Activated CD4-positive, alpha-beta T cell treated with anti-CD3 and anti-CD28 coated beads, Interleukin-2, amount 50 U/mL, for 1 hour (primary cell): Measurements from ENCODE around the gene TAAR9.
"Not testable (repeated sequence)": the region's sequence is repeated elsewhere in the genome, so short reads cannot be mapped to it uniquely, and the experiment has no call there.

ENCODE experiments used
- DNase-seq: peaks from one replicate; pipeline ENCODE4 v3.0.0-alpha.2; 2020

TAAR9 gene

DNA sequence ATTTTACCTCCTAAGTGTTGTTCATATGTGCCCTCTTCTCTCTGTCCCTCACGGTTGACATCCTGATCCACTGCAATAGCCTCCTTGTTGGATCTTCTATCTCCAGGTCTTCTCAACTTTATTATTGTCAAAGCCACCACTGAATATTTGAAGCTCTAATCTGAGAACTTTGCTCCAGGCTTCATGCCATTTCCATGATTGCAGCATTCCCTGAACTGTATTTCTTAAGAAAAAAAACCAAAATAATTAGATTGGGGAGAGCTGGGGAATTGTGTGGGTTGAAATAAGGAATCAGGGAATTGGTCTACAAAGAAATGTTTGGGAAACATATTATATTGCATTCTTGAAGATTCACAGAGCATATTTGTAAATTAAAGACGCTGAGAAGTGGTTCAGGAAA is 22.7 kb upstream of the TAAR9 start:
- DNase-seq, result no peak

DNA sequence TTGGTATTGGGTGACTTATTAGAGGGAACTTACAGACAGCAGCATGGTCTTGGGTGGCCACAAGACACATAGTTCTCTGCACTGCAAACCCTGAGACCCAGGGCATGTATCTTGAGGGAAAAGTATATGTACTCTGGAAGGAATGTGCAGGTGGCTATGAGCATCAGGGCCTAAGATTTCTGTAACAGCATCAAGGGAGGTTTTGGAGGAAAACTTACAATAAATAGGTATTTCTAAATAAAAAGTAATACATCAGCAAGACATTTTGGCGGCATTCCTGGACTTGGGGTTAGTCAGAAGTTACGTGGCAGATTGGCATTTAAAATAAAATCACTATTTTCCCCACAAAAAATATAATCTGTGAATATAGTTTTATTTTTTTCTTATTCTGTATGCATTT is 17.1 kb upstream of the TAAR9 start:
- DNase-seq, result no peak

DNA sequence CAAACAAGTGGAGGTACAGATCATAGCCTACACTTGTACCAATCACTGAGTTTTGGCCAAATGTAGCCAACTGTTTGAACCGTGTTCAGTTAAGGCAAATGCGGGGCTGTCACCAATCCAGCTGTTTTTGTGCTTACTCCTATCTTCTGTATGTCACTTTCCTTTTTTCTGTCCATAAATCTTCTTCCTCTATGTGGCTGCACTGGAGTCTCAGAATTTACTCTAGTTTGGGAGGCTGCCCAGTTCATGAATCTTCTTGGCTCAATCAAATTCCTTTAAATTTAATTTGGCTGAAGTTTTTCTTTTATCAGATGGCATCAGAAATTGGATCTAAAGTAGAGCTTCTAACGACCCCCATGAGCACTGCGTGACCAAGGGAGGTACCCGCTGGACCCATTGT is 13.4 kb upstream of the TAAR9 start:
- no peak for DNase-seq

DNA sequence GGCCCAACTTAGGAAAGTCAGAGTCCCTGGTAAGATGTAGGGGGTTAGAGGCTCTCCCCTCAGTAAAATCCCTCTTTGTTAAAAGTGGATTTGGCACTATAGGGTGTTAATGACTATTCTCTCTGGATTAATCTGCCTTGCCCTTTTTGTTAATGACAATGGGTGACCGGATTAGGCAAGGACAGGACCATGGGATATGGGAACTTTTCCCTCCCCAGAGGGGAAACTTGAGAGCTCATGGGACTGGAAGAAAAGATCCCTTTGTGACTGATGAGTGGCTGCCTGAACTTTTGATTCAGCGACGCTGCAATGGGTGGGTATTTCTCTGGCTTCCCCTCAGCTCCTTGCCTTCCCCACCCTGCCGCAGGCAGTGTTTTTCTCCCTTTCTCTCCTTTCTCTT is 12.2 kb upstream of the TAAR9 start:
- DNase-seq, result no peak

DNA sequence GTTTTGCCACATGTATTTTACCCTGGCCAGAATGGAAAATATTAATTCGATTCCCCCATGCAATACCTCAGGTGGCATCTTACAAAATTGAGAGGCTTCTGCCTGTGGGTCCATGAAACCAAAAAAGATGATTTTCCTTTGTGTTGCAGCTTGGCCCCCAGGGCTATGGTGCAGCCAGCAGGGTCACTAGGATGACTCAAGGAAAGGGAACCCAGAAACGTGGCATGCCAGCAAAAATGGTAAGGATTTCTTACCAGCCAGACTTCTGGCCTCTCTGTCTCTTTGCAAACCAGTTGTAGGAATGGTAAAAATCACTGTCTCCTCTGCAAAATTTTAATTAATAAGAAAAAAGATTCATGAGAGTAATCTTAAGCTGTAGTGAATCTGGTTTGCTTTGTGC is 11.6 kb upstream of the TAAR9 start:
- DNase-seq, result no peak

DNA sequence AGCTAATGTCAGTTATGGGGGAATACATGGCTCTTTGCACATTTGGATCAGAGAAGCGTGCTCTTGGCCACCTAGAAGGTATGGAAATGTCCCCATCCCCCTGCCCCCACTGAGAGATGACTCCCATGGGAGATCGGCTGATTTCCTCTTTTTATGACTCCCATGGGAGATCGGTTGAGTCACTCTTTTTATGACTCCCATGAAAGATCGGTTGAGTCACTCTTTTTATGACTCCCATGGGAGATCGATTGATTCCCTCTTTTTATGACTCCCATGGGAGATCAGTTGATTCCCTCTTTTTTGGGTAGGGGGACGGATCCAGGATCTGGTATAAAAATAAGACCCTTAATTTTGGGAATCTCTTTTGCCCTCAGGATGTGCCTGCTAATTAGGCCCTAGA is 10.3 kb upstream of the TAAR9 start:
- no peak for DNase-seq

DNA sequence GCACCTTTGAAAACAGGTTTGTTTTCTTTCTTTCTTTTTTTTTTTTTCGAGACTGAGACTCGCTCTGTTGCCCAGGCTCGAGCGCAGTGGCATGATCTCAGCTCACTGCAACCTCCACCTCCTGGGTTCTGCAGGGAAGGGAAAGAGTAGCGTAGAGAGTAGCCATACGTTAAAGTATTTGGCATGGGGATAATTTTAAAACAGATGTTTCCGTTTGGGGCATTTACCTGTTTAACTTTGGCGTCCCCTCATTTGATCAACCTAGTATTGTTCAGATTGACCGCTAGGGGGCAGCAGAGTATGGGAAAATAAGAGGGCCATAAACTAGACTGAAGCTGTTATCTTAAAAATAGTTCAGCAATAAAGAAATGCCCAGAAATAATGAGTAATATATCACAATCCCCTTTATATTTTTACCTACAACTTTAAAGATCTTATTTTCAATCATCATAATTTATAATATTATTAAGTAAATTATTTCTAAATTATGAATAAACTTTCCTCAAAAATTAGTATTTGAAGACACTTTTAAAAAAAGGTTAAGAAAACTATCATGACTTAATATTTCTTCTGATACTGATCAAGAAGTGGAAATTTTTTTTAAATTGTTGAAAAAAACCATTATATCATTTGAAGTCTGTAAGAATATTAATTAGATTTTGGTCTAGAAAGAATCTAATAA is 7.6 kb upstream of the TAAR9 start:
- peak; percentile 59 for DNase-seq

DNA sequence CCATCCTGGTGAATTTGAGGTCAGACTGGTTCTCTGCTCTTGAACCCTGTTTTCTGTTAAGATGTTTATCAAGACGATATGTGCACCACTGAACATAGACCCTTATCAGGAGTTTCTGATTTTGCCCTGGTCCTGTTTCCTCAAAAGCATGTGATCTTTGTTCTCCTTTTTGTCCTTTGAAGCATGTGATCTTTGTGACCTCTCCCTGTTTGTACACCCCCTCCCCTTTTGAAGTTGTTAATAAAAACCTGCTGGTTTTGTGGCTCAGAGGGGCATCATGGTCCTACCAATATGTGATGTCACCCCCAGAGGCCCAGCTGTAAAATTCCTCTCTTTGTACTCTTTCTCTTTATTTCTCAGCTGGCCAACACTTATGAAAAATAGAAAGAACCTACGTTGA is 3.5 kb upstream of the TAAR9 start:
- not testable (repeated sequence) for DNase-seq

DNA sequence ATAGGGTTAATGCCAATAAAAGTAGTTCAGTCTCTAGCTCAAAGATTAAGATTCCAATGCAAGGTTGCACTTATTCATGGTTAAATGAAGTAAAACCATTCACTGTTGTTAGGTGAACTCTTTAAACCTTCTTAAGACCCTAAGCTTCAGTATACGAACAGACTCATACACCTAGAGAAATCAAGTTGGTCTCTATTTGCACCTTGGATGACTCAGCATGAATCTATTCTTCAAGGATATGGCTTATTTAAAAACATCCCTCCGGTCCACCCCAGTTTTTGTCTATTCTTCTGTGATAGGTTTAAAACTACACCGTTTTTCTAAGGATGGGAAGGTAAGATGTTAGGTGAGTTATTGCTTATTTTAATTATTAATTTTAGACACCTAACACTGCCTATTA is 932 bp upstream of the TAAR9 start:
- no peak for DNase-seq

DNA sequence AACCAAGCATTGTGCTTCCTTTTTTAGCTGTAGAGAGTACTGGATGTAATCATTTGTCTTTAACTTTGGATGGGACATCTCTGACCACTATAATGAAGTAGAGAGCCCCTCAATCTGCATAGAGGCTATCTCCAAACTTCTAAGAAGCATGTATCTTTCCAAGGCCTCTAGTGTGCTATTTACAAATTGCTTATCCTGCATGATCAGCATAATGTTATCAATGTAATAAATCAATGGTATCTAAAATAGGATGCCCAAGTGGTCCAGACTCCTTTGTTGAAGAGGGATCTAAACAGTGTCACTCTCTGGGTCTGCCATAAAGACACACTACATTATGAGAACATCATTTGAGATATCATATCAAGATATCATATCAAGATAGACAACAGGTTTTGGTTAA is 6.7 kb downstream of the TAAR9 start:
- DNase-seq, result no peak

DNA sequence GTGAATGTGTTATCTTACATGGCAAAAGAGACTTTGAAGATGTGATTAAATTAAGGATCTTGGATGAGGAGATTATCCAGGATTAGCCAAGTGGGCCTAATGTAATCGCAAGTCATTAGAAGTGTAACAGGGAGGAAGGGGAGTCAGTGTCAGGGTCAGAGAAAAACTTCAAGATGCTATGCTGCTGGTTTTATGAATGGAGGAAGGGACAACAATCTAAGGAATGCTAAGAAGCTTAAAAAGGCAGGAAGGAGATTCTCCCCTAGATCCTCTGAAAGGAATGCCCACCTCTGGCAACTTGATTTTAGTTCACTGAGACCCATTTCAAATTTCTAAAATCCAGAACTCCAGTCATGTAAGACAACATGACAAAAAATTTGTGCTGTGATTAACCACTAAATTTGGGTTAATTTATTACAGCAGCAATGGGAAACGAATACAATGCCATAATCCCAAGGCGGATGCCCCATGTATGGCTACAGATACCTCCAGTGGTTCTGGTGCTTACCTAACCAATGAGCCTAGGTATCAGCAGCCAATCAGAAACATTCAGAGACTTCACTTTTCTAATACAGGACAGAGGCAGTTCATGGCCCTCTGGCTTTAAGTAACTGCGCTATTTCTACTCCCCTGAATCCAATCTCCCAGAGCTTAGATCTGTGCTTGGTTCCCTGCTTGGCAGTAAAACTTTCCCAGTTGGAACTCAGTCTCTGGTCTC is 10.8 kb downstream of the TAAR9 start:
- DNase-seq, result no peak

DNA sequence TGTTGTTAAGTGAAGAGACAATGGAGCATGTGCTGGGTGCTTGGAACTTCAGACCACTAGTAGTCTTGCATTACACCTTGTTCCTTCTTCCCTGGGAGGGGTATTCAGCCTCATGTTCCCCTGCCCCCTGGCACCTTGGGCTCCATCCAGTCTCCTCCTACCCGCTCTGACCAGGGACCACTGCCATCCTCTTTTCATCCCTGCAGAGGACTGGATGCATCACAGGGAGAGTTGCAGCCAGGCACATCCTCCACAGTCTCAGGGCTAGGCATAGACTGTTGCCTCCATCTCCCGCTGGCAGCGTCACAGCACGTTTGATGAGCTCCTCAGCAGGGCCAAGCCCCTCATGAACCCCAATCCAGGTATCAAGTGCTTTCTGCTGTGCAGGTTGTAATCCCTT is 13.1 kb downstream of the TAAR9 start:
- DNase-seq, result no peak

DNA sequence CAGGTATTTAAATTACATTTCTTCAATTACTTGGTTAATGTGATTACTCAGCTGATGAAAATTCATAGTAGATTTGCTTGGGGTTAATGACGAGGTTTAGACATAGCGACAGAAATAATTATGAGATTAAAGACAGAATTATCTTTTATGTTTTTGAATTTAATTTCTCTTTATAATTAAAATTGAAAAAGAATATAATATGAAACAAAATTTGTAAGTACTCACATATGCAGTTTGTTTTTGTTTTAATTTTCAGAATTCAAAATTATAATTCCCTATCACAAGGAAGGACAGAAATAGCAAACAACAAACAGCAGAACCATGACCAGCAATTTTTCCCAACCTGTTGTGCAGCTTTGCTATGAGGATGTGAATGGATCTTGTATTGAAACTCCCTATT is 14.3 kb downstream of the TAAR9 start, which contains the start of gene TAAR8:
TAAR8 (plus strand) TSS at position 301 of the 400 bp plus-strand sequence; CDS start at position 322, 21 bp downstream.
- DNase-seq, result no peak

DNA sequence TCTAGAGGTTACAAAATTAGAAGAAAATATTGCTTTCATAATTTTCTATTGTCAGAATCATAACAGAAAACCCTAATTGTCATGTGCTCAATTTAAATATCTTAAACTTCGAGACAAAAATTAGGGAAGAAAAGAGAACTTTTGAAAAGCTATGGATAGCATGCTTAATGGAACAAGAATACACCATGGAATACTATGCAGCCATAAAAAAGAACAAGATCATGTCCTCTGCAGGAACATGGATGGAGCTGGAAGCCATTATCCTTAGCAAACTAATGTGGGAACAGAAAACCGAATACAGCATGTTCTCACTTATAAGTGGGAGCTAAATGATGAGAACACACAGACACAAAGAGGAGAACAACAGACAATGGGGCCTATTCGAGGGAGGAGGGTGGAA is 22.0 kb downstream of the TAAR9 start:
- not testable (repeated sequence) for DNase-seq

DNA sequence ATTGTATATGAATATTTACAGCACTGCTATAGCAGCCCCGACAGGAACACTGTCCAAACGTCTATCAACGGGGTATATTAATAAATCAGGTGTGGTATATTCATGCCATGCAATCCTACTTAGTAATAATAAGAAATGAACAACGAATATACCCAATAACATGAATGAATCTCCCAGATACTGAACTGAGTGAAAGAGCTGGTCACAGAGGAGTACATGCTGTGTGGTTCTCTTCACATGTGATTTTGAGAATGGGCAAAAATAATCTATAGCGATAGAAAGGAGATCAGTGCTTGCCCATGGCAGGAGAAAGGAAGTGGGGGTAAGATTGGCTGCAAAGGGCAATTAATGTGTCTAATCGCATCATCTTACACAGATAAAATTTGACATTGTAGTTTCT is 28.3 kb downstream of the TAAR9 start:
- no peak for DNase-seq

DNA sequence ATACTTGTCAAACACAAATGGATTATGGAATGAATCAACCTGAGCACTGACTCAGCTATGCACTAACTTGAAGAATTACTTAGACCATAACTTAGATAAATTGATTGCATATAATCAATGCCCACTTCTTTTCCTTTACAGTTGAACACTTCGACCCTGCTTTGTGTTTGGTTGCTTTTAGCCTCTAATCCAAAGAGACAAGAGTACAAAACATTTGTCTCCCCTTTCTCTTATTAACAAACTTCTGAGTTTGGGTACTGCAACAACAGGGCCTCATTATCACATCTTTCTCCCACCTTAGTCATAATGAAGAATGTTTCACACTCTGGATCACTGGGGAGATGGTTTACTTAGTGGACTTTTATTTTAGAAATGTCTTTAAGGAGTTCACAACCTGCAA is 29.5 kb downstream of the TAAR9 start:
- no peak for DNase-seq

DNA sequence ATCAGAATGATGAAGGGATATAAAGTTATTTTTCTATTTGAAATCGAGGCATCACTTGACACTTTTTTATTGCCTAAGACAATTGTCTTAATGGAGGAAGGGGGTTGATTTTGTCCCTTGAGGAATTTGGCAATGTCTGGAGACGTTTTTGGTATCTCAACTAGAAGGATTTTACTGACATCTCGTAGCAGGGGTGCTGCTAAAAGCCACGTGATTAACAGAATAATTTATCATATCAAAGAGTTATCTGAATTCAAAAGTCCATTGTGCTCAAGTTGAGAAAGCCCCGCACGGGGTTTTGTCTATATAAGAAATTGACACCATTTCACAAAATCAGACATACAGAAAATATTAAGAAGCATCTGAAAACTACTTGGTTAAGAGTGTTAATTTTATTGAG is 30.5 kb downstream of the TAAR9 start:
- no peak for DNase-seq

DNA sequence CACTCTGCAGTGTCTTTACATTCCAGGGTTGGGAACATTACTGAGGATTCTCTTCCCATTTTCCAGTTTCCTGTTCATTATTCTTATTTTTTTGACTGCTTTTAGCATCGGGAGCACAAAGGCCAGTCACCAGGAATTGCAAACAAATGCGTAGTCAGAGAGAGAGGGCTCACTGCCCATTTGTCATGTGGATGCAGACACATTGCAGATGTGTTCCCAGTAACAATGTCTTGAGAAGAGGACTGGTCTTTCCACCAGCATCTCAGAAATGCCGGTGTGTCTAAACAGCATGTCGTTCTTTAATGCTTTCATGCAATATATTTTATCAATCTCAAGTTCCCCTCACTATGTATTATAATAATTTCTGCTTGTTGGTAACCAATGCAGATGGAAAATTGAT is 31.1 kb downstream of the TAAR9 start:
- no peak for DNase-seq

DNA sequence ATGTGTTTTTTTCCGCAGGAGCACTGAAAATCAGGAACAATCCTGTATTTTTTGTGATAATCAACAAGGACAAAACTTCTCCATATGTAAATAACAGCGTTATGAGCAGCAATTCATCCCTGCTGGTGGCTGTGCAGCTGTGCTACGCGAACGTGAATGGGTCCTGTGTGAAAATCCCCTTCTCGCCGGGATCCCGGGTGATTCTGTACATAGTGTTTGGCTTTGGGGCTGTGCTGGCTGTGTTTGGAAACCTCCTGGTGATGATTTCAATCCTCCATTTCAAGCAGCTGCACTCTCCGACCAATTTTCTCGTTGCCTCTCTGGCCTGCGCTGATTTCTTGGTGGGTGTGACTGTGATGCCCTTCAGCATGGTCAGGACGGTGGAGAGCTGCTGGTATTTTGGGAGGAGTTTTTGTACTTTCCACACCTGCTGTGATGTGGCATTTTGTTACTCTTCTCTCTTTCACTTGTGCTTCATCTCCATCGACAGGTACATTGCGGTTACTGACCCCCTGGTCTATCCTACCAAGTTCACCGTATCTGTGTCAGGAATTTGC is 32.2 kb downstream of the TAAR9 start, which contains the start of gene TAAR6:
TAAR6 (plus strand) TSS at position 102 of the 557 bp plus-strand sequence; CDS start at position 102, 0 bp downstream.
- no peak for DNase-seq

DNA sequence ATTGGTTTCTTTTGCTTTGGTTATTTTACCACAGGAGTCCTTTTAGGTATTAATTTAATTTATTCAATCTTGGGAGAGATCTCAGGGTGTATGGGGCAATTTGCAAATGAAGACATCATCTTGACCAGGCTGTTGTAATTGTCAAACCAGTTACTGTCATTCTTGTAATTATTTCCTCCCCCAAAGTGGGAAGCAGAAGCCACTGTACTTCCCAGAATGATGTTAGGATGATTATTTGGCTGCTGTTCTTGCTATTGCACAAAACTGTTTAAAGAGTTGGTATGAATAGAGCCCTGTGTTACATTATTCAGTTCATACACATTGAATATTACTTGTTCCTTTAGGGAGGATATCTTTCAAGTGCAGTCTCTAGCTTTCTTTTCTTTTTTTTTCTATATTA is 33.7 kb downstream of the TAAR9 start:
- no peak for DNase-seq

DNA sequence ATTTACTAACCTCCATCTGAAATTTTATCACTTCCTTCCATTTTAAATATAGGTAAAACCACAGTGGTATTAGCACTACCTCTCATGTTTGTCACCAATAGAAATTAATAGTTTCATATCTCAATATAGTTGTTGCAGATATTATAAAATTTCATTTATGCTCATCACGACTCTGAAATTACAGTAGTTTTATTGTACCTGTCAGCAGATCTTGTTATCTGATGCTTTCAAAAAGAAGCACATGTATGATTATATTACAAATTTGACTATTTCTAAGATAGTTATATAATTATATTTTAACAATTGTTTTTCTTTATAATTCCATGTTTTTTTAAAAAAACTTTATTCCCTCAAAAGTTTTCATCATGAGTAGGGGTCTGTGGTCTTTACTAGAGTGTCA is 46.6 kb downstream of the TAAR9 start:
- no peak for DNase-seq

DNA sequence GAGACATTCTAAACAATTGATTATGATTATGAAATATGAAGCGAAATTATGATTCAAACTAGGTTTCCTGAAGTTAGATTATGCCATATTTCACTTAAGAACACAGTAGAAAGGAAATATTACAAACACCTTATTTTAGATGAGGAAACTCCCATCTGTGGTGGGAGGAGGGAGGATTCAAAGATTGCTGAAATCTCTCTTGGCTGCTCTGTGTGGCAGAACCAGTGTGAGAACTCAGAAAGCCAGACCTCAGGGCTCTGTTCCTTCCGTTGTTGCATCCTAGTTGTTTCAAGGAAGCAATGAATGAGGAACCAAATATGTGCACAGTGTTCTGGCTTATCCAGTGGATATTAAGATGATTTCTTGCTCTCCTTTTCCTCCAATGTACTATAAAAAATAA is 49.3 kb downstream of the TAAR9 start:
- DNase-seq, result no peak
